OCI-LY1 (cell line): ENCODE measurements around the gene BGN.

ENCODE experiments used
- H2AFZ ChIP-seq: fragments of 200-600 bp; sonication (generic), shearing (Covaris generic); 2 replicates; pipeline ENCODE4 v1.6.0; 2014; ENCODE audit warnings: antibody characterized with exemption, mild to moderate bottlenecking, low read length
- H3F3A ChIP-seq: fragments of 200-600 bp; sonication (generic), shearing (Covaris generic); 2 replicates; pipeline ENCODE4 v1.6.0; 2014; ENCODE audit warnings: mild to moderate bottlenecking, antibody characterized with exemption, low read length, moderate library complexity; ENCODE audit not compliant: insufficient read depth
- H3K27ac ChIP-seq: fragments of 200-600 bp; sonication (generic); 2 replicates; pipeline ENCODE4 v1.5.1; 2014; ENCODE audit warnings: low read length, mixed run types, mild to moderate bottlenecking, low read depth; ENCODE audit not compliant: poor library complexity, severe bottlenecking
- H3K27me3 ChIP-seq: fragments of 200-600 bp; sonication (generic); 2 replicates; pipeline ENCODE4 v1.6.0; 2014; ENCODE audit warnings: antibody characterized with exemption, mild to moderate bottlenecking, low read length, moderate library complexity; ENCODE audit not compliant: insufficient read depth
- H3K36me3 ChIP-seq: fragments of 200-600 bp; sonication (generic); 2 replicates; pipeline ENCODE4 v1.6.1; 2014; ENCODE audit warnings: mild to moderate bottlenecking, antibody characterized with exemption, low read length, moderate library complexity, mixed read lengths; ENCODE audit not compliant: insufficient read depth
- H3K4me1 ChIP-seq: fragments of 200-600 bp; sonication (generic); 2 replicates; pipeline ENCODE4 v1.5.1; 2014; ENCODE audit warnings: mild to moderate bottlenecking, low read length, moderate library complexity; ENCODE audit not compliant: insufficient read depth, severe bottlenecking
- H3K4me2 ChIP-seq: fragments of 200-600 bp; sonication (generic), shearing (Covaris generic); 2 replicates; pipeline ENCODE4 v1.6.1; 2014; ENCODE audit warnings: low read length
- H3K4me3 ChIP-seq: fragments of 200-600 bp; sonication (generic); 2 replicates; pipeline ENCODE4 v1.5.1; 2014; ENCODE audit warnings: low read length, low read depth, mild to moderate bottlenecking, mixed read lengths; ENCODE audit not compliant: poor library complexity, severe bottlenecking
- H3K79me2 ChIP-seq: fragments of 200-600 bp; shearing (Covaris generic); 2 replicates; pipeline ENCODE4 v1.6.1; 2016; ENCODE audit warnings: mixed run types, low read length, mixed read lengths; ENCODE audit not compliant: insufficient read depth
- H3K9ac ChIP-seq: fragments of 200-600 bp; sonication (generic), shearing (Covaris generic); 2 replicates; pipeline ENCODE4 v1.6.1; 2014; ENCODE audit warnings: mild to moderate bottlenecking, low read length, mixed read lengths
- H3K9me2 ChIP-seq: fragments of 200-600 bp; sonication (generic), shearing (Covaris generic); 2 replicates; pipeline ENCODE4 v1.6.1; 2014; ENCODE audit warnings: low read depth, mild to moderate bottlenecking, low read length, mixed read lengths
- H3K9me3 ChIP-seq: fragments of 200-600 bp; shearing (Covaris generic); 2 replicates; pipeline ENCODE4 v1.6.1; 2014; ENCODE audit warnings: low read length, mixed read lengths
- H4K20me1 ChIP-seq: fragments of 200-600 bp; sonication (generic), shearing (Covaris generic); 2 replicates; pipeline ENCODE4 v1.6.0; 2016; ENCODE audit warnings: mild to moderate bottlenecking, low read length; ENCODE audit not compliant: insufficient read depth
- EZH2 ChIP-seq: fragments of 200-600 bp; sonication (generic), shearing (Covaris generic); IDR thresholded peaks from 2 replicates; pipeline ENCODE4 v1.8.0; 2017; ENCODE audit warnings: borderline replicate concordance, mixed run types, mild to moderate bottlenecking, antibody characterized with exemption, low read length, moderate library complexity, mixed read lengths
- TF ChIP-seq, protein P1 (sequence below): fragments of 200-600 bp; sonication (generic), shearing (Covaris generic); IDR thresholded peaks from 2 replicates; pipeline ENCODE4 v1.5.1; 2017; ENCODE audit warnings: mild to moderate bottlenecking, antibody characterized with exemption, low read length, moderate library complexity, mixed read lengths

Gene BGN

DNA sequence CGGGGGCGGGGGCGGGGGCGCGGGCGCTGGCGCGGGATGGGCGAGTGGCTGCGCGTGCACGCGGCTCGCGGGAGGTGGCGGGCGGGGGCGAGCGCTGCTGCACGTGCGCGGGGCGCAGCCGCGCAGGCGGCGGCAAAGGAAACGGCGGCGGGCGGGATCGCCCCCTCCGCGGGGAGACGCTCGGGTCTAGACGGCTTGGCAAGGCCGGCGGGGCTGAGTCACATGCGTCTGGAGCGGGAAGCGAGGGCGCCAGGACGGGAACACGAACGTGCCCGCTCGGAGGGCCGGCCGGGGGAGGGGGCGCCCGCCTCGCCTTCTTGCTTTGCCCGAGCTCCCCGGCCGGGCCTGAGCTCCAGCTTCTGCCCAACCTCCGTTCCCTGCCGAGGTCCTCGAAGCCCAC is 20.1 kb upstream of the BGN start:
- H3K4me3 ChIP-seq: peak overlapping the region; percentile 29
- H3K9me3 ChIP-seq: no peaks in the 10 kb centered on the region
- no peaks in the 10 kb centered on the region for H3K27me3 ChIP-seq
- no peaks in the 10 kb centered on the region for H4K20me1 ChIP-seq
- H3K4me2 ChIP-seq: peak overlapping the region; percentile 44; the same call in 1 of the 2 replicates
- H3K27ac ChIP-seq: no peak overlapping the region
- no peaks in the 10 kb centered on the region for H3K36me3 ChIP-seq
- TF ChIP-seq, protein P1, sequence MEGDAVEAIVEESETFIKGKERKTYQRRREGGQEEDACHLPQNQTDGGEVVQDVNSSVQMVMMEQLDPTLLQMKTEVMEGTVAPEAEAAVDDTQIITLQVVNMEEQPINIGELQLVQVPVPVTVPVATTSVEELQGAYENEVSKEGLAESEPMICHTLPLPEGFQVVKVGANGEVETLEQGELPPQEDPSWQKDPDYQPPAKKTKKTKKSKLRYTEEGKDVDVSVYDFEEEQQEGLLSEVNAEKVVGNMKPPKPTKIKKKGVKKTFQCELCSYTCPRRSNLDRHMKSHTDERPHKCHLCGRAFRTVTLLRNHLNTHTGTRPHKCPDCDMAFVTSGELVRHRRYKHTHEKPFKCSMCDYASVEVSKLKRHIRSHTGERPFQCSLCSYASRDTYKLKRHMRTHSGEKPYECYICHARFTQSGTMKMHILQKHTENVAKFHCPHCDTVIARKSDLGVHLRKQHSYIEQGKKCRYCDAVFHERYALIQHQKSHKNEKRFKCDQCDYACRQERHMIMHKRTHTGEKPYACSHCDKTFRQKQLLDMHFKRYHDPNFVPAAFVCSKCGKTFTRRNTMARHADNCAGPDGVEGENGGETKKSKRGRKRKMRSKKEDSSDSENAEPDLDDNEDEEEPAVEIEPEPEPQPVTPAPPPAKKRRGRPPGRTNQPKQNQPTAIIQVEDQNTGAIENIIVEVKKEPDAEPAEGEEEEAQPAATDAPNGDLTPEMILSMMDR: no peak
- no peak overlapping the region; the same call in 1 of the 2 replicates for H3K9ac ChIP-seq
- no peaks in the 10 kb centered on the region for H3K9me2 ChIP-seq
- H2AFZ ChIP-seq: no peak overlapping the region
- H3K79me2 ChIP-seq: peaks cover under 1% of the 10 kb centered on the region; the same call in 1 of the 2 replicates
- H3F3A ChIP-seq: no peaks in the 10 kb centered on the region
- H3K4me1 ChIP-seq: peaks cover 11% of the 10 kb centered on the region

- Histone ChIP-seq H3K9me3 (no peaks in the 10 kb centered on the region), H3K4me2 (peak overlapping the region; percentile 44; the same call in 1 of the 2 replicates), H3K27me3 (no peaks in the 10 kb centered on the region), H3K4me1 (peaks cover 11% of the 10 kb centered on the region), H3K36me3 (no peaks in the 10 kb centered on the region), H3F3A (no peaks in the 10 kb centered on the region), H3K27ac (no peak overlapping the region), H3K9me2 (no peaks in the 10 kb centered on the region), H3K9ac (no peak overlapping the region; the same call in 1 of the 2 replicates), H2AFZ (no peak overlapping the region), H3K4me3 (peak overlapping the region; percentile 29), H3K79me2 (no peaks in the 10 kb centered on the region), H4K20me1 (no peaks in the 10 kb centered on the region)
- no peak for TF ChIP-seq EZH2
- TF ChIP-seq, protein P1: no peak
Measured at GRCh38 chrX:153475271-153475670, 19.5 kb upstream of the BGN start.

DNA sequence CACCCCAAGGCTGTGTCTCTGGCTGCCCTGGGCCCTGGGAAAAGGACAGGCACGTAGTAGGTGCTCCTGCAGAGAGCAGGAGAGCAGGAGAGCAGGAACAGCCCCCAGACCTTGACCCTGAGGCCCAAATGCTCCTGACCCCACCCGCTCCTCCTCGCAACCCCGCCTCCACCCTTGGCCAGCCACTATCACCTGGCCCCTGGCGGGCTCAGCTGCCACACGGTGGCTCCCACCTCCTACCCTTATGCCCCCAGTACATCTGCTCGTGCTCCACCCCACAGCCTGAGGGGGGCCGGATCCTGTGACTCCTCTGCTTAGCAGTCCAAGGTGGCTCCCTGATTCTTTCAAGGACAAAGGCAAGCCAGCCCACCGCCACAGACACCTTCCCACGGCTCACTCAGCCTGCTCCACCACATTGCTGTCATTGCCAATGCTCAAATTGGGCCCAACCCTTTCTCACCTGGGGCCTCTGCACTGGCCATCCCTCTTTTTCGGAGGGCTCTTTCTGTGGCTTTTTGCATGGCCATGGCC is 19.0 kb upstream of the BGN start:
- TF ChIP-seq EZH2: no peak
- TF ChIP-seq, protein P1: no peak
- Histone ChIP-seq H4K20me1 (no peaks in the 10 kb centered on the region), H3K4me3 (no peak overlapping the region), H3K4me2 (no peak overlapping the region), H2AFZ (no peak overlapping the region), H3K4me1 (peaks cover 11% of the 10 kb centered on the region), H3K9me3 (no peaks in the 10 kb centered on the region), H3K27ac (no peak overlapping the region), H3F3A (no peaks in the 10 kb centered on the region), H3K36me3 (no peaks in the 10 kb centered on the region), H3K79me2 (no peaks in the 10 kb centered on the region), H3K27me3 (no peaks in the 10 kb centered on the region), H3K9ac (no peak overlapping the region), H3K9me2 (no peaks in the 10 kb centered on the region)
